HG02759 (cell line): ENCODE data around the gene ERVK3-1.
"Not testable (repeated sequence)": the region's sequence is repeated elsewhere in the genome, so short reads cannot be mapped to it uniquely, and the experiment has no call there.

Source experiments
- ATAC-seq: cut with Tn5 transposase; IDR thresholded peaks from one replicate; pipeline ENCODE4 v1.9.1; 2021; ENCODE audit warnings: mild to moderate bottlenecking, moderate library complexity; ENCODE audit not compliant: unreplicated experiment

ERVK3-1 gene

GRCh38 chr19:58304255-58304654, 922 bp upstream of the ERVK3-1 start:
- no peak for ATAC-seq

- no peak for ATAC-seq
Measured at GRCh38 chr19:58304748-58305064, 471 bp upstream of the ERVK3-1 start.

- no peak for ATAC-seq
Measured at GRCh38 chr19:58305932-58306323, 751 bp downstream of the ERVK3-1 start.

GRCh38 chr19:58307736-58308135, 2.6 kb downstream of the ERVK3-1 start:
- ATAC-seq: no peak

GRCh38 chr19:58310685-58311084, 5.5 kb downstream of the ERVK3-1 start:
- not testable (repeated sequence) for ATAC-seq

GRCh38 chr19:58311345-58311865, 6.2 kb downstream of the ERVK3-1 start:
- ATAC-seq: no peak

DNA sequence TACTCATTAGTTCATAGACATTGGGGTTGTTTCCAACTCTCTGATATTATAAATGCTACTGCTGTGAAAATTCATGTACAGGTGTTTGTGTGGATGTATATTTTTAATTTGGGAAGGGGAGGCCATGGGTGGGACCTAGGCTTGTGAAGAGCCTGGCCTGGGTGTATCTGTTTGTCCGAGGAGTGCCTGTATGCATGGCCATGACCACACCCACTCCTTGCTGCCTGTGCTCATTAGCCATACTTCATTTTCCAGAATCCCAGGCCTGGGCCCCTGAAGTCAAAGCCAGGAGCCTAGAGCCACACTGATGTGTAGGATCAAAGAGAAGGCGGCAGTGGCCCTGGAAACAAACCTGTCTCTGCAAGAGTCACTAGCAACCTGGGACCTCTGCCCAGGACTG, 10.4 kb downstream of the ERVK3-1 start:
- ATAC-seq: no peak

DNA sequence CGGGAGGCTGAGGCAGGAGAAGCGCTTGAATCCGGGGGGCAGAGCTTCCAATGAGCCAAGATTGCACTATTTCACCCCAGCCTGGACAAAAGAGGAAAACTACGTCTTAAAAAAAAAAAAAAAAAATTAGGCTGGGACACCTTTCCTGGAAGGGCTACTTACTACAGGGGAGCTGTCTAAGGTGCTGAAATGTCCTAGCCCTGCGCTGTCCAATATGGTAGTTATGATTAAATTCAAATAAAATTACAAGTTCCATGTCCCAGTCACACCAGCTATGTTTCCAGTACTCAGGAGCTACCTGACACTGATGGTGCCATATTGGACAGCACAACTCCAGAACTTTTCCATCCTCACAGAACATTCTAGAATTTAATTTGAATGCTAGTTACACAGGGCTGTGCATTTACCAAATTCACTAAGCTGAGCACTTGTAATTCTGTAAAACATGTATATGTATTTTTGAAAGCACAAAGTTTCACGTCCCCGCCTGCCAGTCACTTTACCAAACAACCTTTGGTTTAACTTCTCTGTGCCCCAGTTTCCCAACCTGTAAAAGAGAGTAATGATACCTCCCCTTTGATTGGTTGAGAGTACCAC, 12.4 kb downstream of the ERVK3-1 start:
- ATAC-seq: no peak

DNA sequence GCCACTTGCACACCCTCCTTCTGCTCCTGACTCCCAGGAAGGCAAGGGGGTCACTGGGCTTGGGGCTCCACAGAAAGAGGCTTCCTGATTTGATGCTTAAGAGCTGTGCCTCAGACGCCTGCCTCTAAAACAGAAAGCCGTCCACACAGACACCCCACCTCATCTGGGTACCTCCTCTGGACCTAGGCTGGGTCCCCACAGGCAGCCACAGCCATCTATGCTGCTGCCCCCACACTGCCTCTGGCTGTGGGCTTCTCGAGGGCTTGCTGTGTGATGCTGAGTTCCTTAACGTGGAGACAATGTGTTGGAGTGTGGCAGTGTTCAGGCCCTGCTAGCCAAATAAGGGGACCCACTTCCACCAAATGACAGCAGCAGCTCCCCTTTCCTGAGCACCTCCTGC, 13.1 kb downstream of the ERVK3-1 start:
- no peak for ATAC-seq

GRCh38 chr19:58319241-58319640, 14.1 kb downstream of the ERVK3-1 start:
- ATAC-seq: no peak

GRCh38 chr19:58325311-58326022, 20.3 kb downstream of the ERVK3-1 start:
- no peak for ATAC-seq

GRCh38 chr19:58326501-58326913, 21.3 kb downstream of the ERVK3-1 start:
- no peak for ATAC-seq

GRCh38 chr19:58326914-58327726, 21.9 kb downstream of the ERVK3-1 start, which contains the start of gene ZSCAN22:
ZSCAN22 (plus strand) TSS chr19:58326994; CDS start chr19:58334803, 7,809 bp downstream.
- ATAC-seq: peak; percentile 96

DNA sequence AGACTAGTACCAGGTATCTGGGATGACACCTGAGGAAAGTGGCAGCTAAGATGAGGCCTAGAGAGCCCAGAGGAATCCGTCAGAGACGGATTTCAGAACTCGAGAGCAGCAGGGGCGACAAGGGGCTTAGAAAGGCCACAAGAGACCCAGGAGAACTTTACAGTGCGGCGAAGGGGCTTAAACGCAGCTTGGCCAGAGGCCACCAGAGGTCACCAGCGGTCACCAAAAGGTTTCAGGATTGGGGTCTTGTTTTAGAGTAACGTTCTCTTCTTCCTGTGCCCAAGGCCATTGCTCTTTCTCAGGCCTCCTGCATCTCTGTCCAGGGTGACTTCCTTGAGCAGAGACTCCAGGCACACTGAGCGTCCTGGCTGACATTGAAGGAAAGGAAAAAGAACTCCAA, 23.8 kb downstream of the ERVK3-1 start:
- no peak for ATAC-seq

- no peak for ATAC-seq
Measured at GRCh38 chr19:58330458-58330857, 25.3 kb downstream of the ERVK3-1 start.

DNA sequence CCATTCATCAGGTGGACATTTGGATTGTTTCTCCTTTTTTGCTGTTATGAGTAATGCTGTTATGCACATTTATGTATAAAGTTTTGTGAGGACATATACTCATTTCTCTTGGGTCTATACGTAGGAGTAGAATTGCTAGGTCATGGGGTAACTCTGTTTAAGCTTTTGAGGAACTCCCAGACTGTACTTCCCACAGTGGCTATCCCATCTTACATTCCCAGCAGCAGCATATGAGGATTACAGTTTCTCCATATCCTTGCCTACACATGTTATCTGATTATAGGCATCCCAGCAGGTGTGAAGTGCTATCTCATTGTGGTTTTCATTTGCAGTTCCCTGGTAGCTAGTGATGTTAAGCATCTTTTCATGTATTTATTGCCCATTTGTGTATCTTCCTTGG, 27.5 kb downstream of the ERVK3-1 start:
- ATAC-seq: no peak

DNA sequence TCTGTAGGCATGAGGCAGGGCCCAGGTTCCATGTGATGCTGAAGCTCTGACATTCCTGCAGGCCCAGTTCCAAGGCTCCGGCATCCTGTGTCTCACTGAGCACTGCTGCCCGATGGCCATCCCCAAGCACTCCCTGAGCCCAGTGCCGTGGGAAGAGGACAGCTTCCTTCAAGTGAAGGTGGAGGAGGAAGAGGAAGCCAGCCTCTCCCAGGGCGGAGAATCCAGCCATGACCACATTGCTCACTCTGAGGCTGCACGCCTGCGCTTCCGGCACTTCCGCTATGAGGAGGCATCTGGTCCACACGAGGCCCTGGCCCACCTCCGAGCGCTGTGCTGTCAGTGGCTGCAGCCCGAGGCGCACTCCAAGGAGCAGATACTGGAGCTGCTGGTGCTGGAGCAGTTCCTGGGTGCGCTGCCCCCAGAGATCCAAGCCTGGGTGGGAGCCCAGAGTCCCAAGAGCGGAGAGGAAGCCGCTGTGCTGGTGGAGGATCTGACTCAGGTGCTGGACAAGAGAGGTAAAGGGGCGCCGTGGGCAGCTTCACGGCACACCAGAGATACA, 29.6 kb downstream of the ERVK3-1 start:
- ATAC-seq: no peak

- ATAC-seq: no peak
Measured at GRCh38 chr19:58335630-58336029, 30.5 kb downstream of the ERVK3-1 start.

DNA sequence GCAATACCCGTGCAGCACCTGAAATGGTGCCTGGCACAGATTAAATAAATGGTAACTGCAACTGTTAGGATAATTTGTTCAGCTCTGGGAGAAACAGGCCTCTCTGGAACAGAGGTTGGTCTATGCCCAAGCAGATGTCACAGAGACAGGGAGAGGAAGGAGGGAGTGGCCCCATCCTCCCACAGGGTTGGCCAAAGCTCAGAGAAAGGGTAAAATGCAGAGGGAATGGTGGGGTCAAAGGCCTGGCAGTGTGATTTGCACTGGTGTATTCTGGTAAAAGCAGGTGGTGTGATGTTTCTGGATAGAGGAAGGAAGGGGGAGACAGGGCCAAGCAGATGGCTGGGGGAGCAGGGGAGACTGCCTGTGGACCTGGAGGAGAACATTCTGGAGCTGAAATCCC, 31.0 kb downstream of the ERVK3-1 start:
- ATAC-seq: no peak

DNA sequence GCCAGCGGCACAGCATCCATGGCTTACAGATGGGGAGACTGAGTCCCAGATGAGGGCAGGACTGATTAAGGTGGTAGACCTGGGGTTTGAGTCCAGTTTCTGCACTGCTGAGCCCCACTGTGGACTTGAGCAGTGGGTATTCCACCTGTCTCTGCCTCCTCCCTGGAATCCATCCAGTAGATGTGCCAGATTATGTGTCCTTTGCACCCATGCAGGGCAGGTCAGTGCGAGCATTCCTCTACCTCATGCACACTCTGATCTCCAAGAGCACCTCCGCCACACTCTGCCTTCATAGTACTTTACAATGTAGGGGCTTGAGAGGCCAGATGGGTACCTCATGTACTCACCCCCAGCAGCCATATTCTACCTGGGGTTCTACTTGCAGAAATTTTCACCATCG, 31.6 kb downstream of the ERVK3-1 start:
- no peak for ATAC-seq

- ATAC-seq: no peak
Measured at GRCh38 chr19:58338336-58338735, 33.2 kb downstream of the ERVK3-1 start.
